Suppressor macrophage treated with lipopolysaccharide for 4 hours (primary cell): ENCODE measurements around the gene EXOSC7.
A peak's percentile ranks its signal among the peaks of the same experiment; 100 is the strongest.

Source experiments
- DNase-seq: peaks from one replicate; pipeline ENCODE4 v3.0.0-alpha.2; 2020

The EXOSC7 gene

DNA sequence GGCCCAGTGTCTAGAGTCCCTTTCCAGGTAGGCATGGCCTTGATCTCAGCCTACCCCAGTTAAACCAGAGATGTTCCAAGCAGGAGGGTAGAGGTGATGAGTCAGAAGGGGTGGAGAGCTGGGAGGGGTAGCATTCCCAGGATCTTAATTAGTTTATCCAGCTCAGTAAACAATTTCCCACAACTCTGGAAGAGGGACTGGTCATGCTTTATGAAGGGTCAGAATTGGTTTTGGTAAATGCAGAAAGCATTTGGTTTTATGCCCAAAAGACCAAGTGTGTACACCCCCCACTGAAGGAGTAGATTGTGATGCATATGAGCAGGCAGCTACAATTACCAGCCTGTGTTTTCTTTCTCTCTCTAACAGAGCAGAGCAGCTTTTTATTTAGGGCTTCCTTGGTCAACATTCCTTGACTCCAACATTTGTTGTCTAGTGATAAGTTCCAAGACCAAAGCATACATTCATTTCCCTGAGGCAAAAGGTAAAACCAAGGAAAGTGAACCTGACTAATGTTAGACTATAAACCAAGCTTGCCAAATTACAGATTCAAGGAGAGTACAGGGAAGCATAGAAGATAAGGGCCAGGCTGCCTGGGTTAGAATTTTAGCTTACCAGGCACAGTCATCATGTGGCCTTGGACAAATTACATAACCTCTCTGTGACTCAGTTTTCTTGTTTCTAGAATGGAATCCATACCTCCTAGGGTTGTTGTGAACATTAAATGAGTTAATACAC, 17.6 kb downstream of the EXOSC7 start:
- no peak for DNase-seq

DNA sequence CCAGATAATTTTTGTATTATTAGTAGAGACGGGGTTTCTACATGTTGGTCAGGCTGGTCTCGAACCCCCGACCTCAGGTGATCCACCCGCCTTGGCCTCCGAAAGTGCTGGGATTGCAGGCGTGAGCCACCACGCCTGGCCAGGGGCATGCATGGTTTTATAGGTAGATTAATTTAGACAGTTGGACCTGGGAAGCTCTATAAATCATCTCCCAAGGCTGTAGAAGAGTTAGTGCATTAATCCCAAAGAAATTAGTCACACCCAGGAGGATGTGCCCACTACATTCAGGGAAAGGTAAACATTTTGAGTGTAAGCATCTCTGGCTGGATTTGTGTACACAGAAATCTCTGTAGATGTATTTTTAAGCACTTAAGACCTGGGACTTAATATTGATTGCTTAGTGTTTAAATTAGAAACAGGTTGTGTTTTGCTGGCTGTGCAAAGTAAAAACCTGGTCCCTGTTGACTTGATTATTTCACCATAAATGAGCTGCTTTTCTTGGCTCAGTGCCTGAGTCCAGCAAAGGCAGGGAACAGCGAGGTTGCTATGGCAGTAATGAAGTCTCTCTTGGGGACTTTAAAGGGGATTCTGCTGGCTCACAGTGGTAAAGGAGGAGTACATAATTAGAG, 19.2 kb downstream of the EXOSC7 start:
- DNase-seq, result no peak

GRCh38 chr3:44996556-44996969, 20.5 kb downstream of the EXOSC7 start:
- DNase-seq, result no peak

DNA sequence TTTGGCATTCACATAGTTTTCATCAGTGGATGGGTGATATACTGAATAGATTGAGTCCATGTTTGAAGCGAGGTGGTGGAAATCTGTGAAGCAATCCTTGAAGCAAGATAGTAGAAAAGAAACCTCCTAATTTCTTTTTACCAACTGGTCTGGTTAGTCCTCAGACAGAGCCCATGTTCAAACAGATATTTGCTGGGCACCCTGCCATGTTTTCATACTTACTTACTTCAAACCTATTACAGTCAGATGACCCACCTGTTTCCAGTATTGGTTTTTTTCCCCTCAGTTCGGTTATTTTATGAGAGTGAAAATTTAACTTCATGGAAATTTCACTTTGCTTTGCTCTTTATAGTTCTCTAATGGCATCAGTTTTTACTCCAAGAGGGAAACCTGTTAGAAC, 23.7 kb downstream of the EXOSC7 start:
- no peak for DNase-seq

- no peak for DNase-seq
These were observed 24.8 kb downstream of the EXOSC7 start for GRCh38 chr3:45000823-45001222.

GRCh38 chr3:45001738-45002137, 25.7 kb downstream of the EXOSC7 start:
- no peak for DNase-seq

DNA sequence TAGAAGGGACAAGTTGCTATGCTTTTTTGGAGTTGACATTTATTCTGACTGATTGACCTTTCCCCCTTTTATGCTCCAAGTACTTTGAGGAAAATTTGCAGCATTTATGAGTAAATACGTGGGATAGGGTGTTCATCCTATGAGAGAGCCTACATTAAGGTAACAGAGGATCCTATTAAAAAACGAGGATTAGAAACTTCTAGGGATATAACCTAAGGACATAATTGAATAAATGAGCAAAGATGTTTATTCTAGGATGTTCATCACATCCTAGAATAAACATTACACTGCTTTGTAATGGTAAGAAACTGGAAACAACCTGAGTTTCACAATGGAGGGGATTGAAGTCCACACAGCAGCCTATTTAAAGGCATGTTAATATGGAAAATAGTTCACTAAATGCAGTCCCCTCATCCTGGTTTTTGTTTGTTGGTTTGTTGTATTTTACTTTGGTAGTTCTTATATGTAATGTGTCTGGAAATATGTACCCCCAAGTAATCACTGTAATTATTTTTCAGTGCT, 26.2 kb downstream of the EXOSC7 start:
- no peak for DNase-seq

DNA sequence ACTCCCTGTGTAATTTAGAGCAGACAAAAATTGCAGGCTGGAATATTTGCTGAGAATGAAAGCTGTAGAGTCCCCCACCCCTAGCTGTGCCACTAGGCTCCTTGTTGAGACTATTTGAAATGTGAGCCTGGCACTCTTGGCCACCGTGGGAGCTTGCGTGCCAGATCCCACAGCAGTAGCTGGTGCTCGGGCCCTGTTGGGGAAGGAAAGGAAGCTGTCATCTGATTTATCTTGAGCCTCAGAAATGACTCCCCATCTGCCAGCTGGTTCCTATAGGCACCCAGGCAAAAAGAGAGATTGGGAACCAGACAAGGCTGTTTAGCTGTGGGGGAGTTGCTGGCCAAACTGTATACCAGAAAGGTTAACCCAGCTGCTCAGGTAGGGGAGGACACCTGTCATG, 26.7 kb downstream of the EXOSC7 start:
- no peak for DNase-seq

GRCh38 chr3:45003406-45003805, 27.4 kb downstream of the EXOSC7 start:
- DNase-seq, result no peak

DNA sequence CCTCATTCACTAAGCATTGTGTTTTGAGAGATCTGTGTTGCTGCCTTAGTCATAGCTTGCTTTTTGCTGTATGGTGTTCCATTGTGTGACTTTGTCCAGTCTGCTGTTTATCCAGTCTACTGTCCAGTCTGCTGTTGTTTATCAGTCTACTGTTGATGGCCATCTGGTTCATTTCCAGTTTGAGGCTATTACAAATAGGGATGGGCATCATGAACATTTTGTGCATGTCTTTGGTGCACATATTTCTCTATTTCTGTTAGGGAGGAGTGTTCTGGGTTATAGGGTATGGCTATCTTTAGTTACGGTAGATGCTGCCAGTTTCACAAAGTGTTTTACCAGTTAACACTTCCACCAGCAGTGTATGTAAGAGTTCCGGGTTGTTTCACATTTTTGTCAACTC, 27.8 kb downstream of the EXOSC7 start:
- DNase-seq, result no peak

- no peak for DNase-seq
These were observed 31.0 kb downstream of the EXOSC7 start for GRCh38 chr3:45007091-45007490.

DNA sequence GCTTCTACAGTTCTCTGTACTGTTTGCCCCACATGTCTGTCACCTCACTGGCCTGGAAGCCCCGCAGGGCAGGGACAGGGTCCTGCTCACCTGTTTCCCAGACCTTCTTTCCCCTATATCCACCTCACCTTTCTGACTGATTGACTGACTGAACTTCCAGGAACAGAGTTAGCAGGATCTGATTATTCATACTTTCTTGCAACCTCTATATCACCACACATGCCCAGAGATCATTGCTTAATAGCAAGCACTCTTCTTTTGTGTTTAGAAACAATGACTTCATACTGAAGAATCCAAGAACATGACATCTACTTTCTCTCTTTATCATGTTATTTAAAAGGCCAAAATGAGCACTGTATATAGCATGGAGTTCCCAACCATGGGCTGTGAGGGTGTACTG, 32.1 kb downstream of the EXOSC7 start:
- no peak for DNase-seq

GRCh38 chr3:45009868-45010267, 33.8 kb downstream of the EXOSC7 start:
- DNase-seq, result no peak

GRCh38 chr3:45010811-45011333, 34.8 kb downstream of the EXOSC7 start:
- DNase-seq, result no peak

- peak; percentile 55 for DNase-seq
These were observed 35.9 kb downstream of the EXOSC7 start for GRCh38 chr3:45011756-45012508.

DNA sequence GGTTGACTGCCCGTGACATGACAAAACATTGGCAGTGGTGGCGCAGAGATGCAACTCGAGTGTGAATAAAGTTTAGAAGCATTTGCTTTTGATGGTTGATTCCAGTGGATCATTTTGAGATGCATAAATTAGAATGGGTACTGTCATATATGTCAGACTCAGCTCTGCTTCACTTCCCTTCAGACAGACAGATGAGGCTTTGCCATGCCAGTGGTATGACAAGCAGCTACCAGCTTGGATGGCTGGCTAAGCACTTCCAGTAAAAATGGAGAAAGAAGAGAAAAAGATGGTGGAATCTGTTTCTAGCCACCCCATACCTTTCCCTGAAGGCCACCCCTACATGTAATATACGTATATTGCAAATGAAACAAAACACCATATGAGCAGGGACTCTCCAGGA, 36.5 kb downstream of the EXOSC7 start:
- DNase-seq, result no peak

DNA sequence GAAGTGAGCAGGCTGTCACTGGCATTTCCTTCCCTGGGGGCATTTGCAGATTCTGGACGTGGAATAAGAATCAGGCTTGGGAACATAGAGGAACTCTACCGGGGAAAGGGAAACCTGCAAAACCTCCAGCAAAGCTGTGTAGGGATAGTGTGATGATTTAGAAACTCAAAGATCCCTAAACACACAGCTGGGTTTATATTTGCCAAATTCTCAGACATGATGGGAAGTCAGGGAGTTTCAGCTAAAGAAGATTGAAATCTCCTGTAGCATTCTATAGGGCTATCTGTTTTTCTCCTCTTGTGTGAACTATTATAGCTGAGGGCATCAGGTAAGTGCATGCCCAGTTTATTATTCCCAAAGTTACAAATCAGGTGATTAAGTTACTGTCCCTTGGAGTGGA, 40.9 kb downstream of the EXOSC7 start:
- no peak for DNase-seq

DNA sequence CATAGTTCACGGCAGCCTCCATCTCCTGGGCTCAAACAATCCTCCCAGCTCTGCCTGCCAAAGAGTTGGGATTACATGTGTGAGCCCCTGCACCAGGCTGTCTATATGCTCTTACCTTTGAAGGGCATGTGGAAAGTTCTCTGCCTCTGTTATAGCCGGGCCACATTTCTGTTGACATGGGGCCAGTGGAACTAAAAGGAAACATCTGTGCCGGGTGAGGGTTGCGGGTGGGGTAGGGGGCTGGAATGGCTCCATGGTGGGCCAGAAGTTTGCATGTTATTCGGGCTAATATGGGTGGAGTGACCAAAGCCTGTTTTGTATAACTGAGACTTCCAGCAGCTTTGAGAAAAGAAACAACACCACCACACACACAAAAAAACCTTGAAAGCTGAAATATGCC, 41.8 kb downstream of the EXOSC7 start:
- DNase-seq, result no peak

GRCh38 chr3:45020534-45020933, 44.5 kb downstream of the EXOSC7 start:
- DNase-seq, result no peak

- no peak for DNase-seq
These were observed 45.7 kb downstream of the EXOSC7 start for GRCh38 chr3:45021524-45022297.

GRCh38 chr3:45023675-45024074, 47.6 kb downstream of the EXOSC7 start:
- no peak for DNase-seq

GRCh38 chr3:45024542-45025255, 48.7 kb downstream of the EXOSC7 start:
- peak; percentile 49 for DNase-seq
